ENCODE measurements around the gene ZBTB20.

Gene ZBTB20

DNA sequence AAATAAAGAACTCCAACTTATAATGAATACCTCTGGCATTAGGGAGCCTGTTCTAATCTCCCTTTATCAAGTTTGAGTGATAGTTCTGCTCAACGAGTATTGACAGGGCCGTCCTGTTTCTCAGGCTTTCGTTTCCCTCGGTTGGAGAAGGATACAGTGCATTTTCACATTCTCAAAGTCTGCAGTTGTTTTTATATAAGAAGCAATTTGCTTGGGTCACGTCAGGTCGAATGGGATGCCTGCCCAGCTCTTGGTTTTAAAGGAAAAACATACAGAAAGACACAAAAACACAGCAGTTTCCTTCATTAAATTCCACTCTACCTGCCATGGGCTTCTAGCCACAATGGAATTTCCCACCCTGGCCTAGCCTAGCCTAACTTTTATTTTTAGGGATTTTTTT, 487.0 kb downstream of the ZBTB20 start:
- no peak for DNase-seq

DNA sequence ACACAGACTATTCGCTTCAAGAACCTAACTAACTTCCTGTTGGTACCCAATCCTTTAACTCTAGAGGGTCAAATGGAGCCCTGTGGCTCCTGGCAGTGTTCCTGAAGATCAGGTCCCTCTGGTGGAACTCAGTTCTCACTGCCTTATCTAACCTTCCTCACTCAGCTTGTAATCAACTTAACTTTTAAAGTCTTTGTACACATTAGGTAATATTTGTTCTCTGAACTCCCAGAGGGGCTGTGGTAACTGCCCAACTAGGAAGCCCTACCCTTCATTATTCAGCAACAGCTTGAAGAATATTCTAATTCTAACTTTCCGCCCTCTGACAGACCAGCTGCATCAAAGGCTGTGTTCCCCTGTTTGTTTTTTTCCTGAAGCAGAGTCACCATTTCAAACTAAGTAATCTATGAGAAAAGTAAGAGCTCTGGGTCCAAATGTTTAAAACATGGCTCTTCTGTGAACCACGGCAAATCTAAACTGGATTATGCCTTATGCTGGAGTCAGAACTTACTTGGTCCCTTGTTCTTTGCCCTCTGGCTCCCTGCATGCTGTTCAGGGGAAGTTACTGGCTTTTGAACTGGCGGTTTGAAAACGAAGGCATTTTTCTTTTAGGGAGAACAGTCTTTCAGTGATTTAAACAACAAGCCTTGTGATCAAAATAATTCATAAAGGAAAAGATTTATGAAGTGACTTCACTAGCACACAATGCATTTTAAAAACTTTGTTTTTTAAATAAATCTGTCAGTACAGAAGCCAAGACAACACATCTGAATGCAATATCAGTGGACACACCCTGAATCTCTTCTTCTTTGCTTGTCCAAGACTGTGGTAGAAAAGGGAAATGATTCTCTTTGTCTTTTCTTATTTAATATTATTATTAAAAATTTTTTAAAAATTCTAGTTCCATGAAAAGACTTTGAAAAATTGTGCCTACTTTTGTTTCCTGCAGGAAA, 487.7 kb downstream of the ZBTB20 start:
- no peak for DNase-seq

- no peak for DNase-seq
These were observed 495.5 kb downstream of the ZBTB20 start for GRCh38 chr3:114651555-114651954.

- DNase-seq, result no peak
These were observed 496.3 kb downstream of the ZBTB20 start for GRCh38 chr3:114650808-114651207.

- peak in 1 of 2 experiments; percentile 2 for DNase-seq
These were observed 497.8 kb downstream of the ZBTB20 start for GRCh38 chr3:114649331-114649730.

DNA sequence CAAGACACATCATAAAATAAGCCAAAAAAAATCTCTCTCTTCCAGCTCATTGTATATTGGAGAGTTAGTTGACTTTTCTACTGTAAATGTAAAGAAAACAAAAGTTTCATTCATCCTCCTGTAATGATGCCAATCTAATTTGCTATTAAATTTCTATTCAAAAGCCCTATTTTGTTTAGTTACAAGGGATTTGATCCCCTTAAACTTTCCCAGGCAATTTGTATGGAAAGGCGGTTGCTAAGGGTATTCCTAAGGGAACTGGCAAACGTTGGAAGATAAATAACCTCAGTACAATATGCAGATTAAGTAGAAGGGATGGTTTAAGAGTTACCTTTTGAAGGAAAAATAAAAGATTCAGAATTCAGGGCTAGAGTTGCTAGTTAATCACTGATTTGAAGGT, 500.6 kb downstream of the ZBTB20 start:
- no peak for DNase-seq

- DNase-seq, result no peak
These were observed 501.7 kb downstream of the ZBTB20 start for GRCh38 chr3:114645392-114645791.

GRCh38 chr3:114644367-114644766, 502.7 kb downstream of the ZBTB20 start:
- no peak for DNase-seq

GRCh38 chr3:114642951-114643741, 503.9 kb downstream of the ZBTB20 start:
- no peak for DNase-seq

- no peak for DNase-seq
These were observed 507.0 kb downstream of the ZBTB20 start for GRCh38 chr3:114640126-114640525.

DNA sequence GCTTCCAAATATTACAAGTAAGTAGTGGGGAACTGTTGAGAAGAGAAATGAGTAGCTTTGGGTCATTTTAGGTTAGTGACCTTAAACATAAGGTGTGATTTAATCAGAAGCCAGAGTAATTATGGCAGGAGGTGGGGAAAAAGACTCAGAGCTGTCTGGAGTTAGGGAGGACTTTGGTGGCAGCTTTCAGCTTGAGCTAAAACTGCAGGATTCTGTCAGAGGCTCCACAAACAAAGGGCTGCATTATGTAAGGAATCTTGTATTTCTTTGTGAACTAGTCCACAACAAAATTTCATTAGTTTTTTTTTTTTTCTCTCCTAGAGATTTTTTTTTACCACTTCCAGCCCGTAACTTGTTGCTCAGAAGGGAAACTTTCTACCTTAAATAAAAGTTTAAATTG, 507.9 kb downstream of the ZBTB20 start:
- no peak for DNase-seq

DNA sequence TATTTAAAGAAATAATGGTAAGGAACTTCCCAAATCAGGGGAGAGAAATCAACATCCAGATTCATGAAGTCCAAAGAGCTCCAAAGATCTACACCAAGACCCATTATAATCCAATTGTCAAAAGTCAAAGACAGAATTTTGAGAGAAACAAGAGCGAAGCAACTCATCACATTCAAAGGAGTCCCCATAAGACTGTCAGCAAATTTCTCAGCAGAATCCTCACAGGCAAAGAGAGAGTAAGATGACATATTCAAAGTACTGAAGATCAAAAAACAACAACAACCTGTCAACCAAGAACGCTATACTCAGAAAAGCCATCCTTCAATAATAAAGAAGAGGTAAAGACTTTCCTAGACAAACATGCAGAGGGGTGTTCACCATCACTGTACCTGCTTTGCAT, 511.2 kb downstream of the ZBTB20 start:
- no peak for DNase-seq

GRCh38 chr3:114634635-114635034, 512.5 kb downstream of the ZBTB20 start:
- DNase-seq, result no peak

DNA sequence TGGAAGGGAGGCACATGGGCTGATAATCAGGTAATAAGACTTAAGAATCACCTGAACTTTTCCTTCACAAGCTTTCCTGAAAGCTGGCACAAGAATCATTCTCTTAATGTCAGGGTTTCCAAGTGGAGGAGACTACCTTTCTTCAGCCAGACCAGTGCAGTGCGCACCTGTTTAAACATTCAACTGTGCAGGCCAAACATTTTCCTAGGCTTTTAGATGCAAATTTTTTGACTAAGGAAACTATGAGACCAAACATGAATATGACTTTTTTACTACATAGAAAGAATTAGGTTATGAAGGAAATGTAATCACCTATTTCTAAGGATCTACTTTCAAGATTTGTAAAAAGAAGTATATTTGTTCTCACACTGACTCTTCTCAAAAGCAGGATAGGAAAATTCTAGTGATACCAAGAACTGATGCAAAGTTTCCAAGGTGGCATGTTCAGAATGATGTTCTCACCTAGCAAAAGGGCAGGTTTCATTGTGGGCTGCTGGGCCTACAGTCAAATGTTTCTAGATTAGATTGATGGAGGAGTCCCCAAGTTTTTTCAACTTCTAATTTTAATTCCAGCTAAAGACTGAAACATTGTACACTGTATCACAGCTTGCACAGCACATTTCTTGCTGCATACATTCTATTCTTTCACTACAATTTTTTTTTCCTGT, 514.2 kb downstream of the ZBTB20 start:
- DNase-seq, result no peak

GRCh38 chr3:114627770-114628169, 519.3 kb downstream of the ZBTB20 start:
- no peak for DNase-seq

GRCh38 chr3:114626751-114627150, 520.3 kb downstream of the ZBTB20 start:
- no peak for DNase-seq

- DNase-seq, result no peak
These were observed 522.4 kb downstream of the ZBTB20 start for GRCh38 chr3:114624571-114625181.

GRCh38 chr3:114624047-114624445, 523.0 kb downstream of the ZBTB20 start:
- DNase-seq, result no peak

DNA sequence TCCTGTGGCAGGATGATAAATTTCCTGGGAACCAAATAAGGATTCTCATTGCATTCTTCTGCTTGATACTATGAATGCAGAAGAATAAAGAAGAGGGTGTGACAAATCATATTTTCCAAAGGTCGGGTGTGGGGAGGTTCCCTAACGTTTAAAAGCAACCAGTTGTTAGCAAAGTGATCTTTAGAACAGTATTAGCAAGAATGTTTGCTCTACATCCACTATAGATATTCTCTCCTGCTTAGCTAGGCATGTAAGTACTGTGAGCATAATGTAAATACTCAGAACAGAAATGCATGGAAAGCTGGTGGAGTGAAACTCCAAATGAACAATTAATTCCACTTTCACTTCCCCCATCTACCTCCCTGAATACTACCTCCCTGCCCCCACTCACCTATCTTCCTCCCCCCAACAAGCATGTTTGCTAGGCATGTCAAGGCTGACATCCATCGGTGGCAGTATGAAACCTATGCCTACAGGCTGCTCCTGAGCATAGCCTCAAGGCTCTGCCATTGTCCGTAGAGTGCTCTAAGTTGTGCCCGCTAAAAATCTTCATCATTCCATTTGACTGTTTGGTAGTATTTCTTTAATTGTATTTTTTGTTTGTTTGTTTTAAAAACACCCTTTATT, 523.6 kb downstream of the ZBTB20 start:
- no peak for DNase-seq

GRCh38 chr3:114622001-114622400, 525.1 kb downstream of the ZBTB20 start:
- no peak for DNase-seq

GRCh38 chr3:114619771-114620170, 527.3 kb downstream of the ZBTB20 start:
- no peak for DNase-seq

GRCh38 chr3:114615523-114616085, 531.5 kb downstream of the ZBTB20 start:
- DNase-seq, result no peak
